ENCODE results near the gene PRIMA1. TPM values are rescaled to one million over a fixed set of nuclear protein-coding genes. Genes with fewer than 3 reads are reported as not detected.

Gene PRIMA1
- total and polyA plus RNA-seq, 2 experiments from 2014 or later: 0.53 to 5.7 TPM

DNA sequence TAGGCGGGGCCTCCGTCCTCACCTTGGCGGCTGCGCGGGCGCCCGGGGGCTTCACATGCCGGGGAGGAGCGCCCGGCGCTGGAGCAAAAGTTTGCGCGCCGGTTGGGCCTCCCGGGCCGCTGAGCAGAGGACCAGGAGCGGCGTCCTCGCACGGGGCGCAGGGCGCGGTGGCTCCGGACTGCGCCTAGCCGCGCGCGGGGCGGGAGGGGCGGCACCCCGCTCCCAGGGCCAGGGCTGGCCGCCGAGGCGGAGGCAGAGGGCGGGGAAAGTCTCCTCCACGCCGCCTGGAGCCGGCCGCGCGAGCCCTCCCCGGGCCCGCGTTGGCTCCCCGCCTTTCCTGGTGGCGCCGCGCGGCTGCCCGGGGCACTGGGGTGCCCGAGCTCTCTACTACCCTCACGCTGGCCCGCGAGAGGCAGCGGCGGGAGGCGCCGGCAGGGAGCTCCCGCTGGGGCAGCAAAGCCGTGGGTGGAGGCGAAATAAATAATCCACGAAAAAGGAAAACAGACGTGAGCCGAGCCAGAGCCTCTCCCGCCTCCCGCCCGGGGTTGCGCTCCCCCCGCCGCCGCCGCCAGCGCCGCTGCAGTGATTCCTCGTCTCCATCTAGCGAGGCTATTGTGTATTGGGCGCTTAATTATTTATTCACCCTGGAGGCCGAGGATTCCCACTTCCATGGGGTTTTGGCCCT lies 400 bp upstream of the PRIMA1 start:
- Histone ChIP-seq H3K4me3 (peak overlapping the region; percentile 37), H3K4me1 (ENCODE audit: low read depth) (peaks cover 12% of the 10 kb centered on the region), H3K27ac (no peak overlapping the region), H3K36me3 (no peaks in the 10 kb centered on the region), H3K9me3 (ENCODE audit: low read depth) (no peaks in the 10 kb centered on the region), H3K27me3 (peaks cover 12% of the 10 kb centered on the region)
- TF ChIP-seq, protein P1, sequence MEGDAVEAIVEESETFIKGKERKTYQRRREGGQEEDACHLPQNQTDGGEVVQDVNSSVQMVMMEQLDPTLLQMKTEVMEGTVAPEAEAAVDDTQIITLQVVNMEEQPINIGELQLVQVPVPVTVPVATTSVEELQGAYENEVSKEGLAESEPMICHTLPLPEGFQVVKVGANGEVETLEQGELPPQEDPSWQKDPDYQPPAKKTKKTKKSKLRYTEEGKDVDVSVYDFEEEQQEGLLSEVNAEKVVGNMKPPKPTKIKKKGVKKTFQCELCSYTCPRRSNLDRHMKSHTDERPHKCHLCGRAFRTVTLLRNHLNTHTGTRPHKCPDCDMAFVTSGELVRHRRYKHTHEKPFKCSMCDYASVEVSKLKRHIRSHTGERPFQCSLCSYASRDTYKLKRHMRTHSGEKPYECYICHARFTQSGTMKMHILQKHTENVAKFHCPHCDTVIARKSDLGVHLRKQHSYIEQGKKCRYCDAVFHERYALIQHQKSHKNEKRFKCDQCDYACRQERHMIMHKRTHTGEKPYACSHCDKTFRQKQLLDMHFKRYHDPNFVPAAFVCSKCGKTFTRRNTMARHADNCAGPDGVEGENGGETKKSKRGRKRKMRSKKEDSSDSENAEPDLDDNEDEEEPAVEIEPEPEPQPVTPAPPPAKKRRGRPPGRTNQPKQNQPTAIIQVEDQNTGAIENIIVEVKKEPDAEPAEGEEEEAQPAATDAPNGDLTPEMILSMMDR (IDR thresholded peaks at IDR 0.05; ENCODE audit: low read depth, low read length): no peak
- peak; percentile 2 to 75 for DNase-seq (ENCODE audit: low read depth in 1 of 2, low spot score in 1 of 2)

GRCh38 chr14:93787465-93788292 lies 606 bp downstream of the PRIMA1 start:
- DNase-seq (ENCODE audit: low read depth in 1 of 2, low spot score in 1 of 2): peak in 1 of 2 donors; percentile 63
- H3K27me3 ChIP-seq: peaks cover 12% of the 10 kb centered on the region
- no peak overlapping the region for H3K27ac ChIP-seq
- H3K4me3 ChIP-seq: peak overlapping the region; percentile 37
- TF ChIP-seq, protein P1 (IDR thresholded peaks at IDR 0.05; ENCODE audit: low read depth, low read length): no peak
- no peaks in the 10 kb centered on the region for H3K36me3 ChIP-seq
- H3K9me3 ChIP-seq (ENCODE audit: low read depth): no peaks in the 10 kb centered on the region
- peaks cover 12% of the 10 kb centered on the region for H3K4me1 ChIP-seq (ENCODE audit: low read depth)

DNA sequence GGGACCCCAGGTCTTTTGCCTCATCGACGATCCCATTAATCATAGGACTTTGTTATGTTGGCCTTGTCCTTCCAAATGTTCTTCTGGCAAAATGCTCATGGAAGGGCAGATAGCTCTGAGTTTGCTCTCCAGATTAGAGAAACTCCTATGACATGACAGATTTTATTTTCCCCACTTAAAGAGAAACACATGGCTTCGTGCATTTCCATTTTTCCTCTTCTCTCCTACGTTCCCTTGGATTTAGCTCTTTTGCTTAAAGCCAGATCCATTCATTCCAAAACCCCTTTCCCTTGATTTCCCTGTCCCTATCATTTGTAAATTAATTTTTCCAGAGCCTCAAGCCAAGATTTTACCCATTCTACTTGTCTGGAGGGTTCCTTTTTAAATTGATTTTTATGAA lies 2.9 kb downstream of the PRIMA1 start:
- Histone ChIP-seq H3K4me1 (ENCODE audit: low read depth) (peaks cover 12% of the 10 kb centered on the region), H3K27me3 (peaks cover 12% of the 10 kb centered on the region), H3K36me3 (no peaks in the 10 kb centered on the region), H3K4me3 (no peak overlapping the region), H3K9me3 (ENCODE audit: low read depth) (no peaks in the 10 kb centered on the region), H3K27ac (no peak overlapping the region)
- TF ChIP-seq, protein P1 (IDR thresholded peaks at IDR 0.05; ENCODE audit: low read depth, low read length): no peak
- DNase-seq (ENCODE audit: low read depth in 1 of 2, low spot score in 1 of 2): no peak

- no peak overlapping the region for H3K27ac ChIP-seq
- H3K27me3 ChIP-seq: peaks cover 12% of the 10 kb centered on the region
- H3K9me3 ChIP-seq (ENCODE audit: low read depth): no peaks in the 10 kb centered on the region
- H3K36me3 ChIP-seq: no peaks in the 10 kb centered on the region
- TF ChIP-seq, protein P1 (IDR thresholded peaks at IDR 0.05; ENCODE audit: low read depth, low read length): no peak
- DNase-seq (ENCODE audit: low read depth in 1 of 2, low spot score in 1 of 2): no peak
- H3K4me3 ChIP-seq: no peak overlapping the region
- H3K4me1 ChIP-seq (ENCODE audit: low read depth): peaks cover 9% of the 10 kb centered on the region
Observed at GRCh38 chr14:93784878-93785277, 3.4 kb downstream of the PRIMA1 start.

DNA sequence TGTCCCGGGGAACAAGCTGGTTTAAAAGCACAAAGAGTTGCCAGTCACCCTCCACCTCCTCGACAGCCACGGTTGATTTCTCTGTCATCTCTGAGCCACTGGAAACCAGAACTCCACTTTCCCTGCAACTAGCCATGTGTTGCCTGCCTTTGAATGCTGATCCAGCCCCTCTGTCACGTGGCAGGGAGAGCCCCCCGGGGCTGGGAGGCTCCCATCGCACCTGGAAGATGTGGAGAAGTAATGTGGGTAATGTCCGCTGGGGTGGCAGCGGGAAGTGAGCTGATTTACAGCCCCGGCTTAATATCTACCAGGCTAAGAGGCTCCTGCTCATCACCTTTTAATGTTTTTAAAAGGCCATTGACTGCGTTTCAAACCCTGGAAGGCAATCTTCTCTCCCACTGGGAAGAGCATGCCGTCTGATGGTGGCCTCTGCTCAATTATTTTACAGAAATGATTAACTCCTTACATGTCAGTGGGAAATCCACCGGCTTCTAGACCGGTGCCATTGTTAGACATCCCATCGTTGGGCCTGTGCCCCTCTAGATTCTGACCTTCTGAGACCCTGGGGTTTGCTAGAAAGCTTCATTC lies 7.4 kb downstream of the PRIMA1 start:
- Histone ChIP-seq H3K36me3 (no peaks in the 10 kb centered on the region), H3K27ac (no peak overlapping the region), H3K27me3 (no peaks in the 10 kb centered on the region), H3K4me3 (no peak overlapping the region), H3K9me3 (ENCODE audit: low read depth) (no peaks in the 10 kb centered on the region), H3K4me1 (ENCODE audit: low read depth) (no peaks in the 10 kb centered on the region)
- DNase-seq (ENCODE audit: low read depth in 1 of 2, low spot score in 1 of 2): no peak
- TF ChIP-seq, protein P1 (IDR thresholded peaks at IDR 0.05; ENCODE audit: low read depth, low read length): no peak
